ENCODE results near the gene POFUT1.

POFUT1 gene

DNA sequence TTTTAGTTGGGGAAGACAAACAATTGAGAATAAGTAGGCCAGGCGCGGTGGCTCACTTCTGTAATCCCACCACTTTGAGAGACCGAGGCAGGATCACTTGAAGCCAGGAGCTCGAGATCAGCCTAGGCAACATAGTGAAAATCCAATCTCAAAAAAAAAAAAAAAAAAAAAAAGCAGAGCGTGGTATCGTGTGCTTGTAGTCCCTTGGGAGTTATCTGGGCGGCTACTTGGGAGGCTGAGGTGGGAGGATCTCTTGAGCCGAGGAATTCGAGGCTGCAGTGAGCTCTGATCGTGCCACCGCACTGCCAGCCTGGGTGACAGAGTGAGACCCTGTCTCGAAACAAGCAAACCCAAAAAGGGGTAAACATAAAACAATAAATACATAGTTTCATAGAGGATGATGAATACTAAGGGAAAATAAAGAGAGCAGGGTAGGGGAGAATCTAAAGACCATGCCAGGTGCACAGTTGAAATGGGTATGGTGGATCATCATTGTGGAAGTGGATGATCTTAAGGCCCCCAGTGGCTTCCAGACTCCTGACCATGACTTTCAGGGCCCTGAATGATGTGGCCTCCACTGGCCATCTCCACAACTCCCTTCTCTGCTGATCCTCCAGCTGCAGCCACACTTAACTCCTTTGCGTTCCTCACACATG lies 947 bp downstream of the POFUT1 start:
- DNase-seq: no peak

DNA sequence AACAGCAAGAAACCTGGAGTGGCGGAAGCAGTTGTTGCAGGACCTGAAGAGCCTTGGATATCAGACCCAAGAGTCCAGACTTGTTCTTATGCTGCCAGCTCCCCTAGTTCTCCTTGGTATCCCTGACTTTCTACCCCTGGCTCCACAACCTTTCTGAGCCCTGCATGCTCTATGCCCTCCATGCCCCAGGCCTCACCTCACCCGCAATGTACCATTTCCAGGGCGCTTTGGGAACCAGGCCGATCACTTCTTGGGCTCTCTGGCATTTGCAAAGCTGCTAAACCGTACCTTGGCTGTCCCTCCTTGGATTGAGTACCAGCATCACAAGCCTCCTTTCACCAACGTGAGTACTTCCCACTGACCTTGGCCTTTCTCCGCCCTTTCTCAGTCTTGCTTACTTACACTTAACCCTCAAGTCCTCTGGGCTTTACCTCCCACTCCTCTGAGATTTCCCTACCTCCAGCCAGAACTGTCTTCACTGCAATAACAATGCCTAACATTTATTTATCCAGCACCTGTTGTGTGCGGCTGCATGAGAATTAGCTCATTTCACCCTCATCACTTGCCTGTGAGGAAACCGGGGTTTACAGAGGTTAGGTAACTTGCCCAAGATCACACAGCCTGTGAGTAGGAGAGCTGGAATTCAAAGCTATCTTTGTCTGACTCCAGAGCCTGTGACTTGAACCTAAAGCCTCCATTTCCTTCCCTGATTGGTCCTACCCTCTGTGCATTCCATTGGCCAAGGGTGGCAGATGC lies 2.3 kb downstream of the POFUT1 start:
- no peak for DNase-seq

DNA sequence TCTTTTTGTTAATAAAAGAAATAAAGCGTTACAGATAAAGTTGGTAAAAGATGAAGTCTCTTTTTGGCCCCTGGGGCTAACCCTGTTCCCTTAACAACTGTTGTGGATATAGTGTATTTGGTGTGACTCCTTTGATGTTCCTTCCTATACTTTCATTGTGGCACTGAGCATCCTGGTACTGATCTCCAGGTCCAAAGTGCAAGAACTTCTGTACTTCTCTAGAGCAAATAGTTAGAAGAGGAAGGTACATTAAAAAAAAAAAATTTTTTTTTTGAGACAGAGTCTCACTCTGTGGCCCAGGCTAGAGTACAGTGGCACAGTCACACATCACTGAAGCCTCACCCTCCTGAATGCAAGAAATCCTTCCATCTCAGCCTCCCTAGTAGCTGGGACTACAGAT lies 6.2 kb downstream of the POFUT1 start:
- DNase-seq: no peak

DNA sequence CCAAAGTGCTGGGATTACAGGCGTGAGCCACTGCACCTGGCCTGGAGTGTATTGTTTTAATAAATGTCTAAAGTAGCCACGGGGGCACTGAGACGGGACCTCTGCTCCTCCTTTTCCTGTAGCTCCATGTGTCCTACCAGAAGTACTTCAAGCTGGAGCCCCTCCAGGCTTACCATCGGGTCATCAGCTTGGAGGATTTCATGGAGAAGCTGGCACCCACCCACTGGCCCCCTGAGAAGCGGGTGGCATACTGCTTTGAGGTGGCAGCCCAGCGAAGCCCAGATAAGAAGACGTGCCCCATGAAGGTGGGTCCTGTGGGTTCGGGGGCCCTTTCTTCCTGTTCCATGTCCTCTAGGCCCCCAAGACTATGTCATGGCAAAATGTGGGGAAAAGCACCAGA lies 7.5 kb downstream of the POFUT1 start:
- DNase-seq: no peak

DNA sequence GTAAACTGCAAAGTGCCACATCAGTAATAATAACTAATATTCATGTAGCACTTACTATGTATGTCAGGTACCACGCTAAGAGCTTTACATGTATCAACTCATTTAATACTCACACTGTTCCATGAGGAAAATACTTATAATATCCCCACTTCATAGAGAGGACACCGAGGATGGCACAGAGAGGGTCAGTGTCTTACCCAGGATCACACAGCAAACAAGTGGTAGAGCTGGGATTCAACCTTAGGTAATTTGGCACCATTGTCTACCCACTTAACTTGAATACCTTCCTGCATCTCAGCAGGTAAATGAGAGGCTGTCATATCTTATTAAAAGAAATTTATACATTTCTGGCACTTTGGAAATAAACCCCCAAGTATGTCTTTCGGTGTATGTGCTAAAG lies 8.0 kb downstream of the POFUT1 start:
- DNase-seq: no peak

DNA sequence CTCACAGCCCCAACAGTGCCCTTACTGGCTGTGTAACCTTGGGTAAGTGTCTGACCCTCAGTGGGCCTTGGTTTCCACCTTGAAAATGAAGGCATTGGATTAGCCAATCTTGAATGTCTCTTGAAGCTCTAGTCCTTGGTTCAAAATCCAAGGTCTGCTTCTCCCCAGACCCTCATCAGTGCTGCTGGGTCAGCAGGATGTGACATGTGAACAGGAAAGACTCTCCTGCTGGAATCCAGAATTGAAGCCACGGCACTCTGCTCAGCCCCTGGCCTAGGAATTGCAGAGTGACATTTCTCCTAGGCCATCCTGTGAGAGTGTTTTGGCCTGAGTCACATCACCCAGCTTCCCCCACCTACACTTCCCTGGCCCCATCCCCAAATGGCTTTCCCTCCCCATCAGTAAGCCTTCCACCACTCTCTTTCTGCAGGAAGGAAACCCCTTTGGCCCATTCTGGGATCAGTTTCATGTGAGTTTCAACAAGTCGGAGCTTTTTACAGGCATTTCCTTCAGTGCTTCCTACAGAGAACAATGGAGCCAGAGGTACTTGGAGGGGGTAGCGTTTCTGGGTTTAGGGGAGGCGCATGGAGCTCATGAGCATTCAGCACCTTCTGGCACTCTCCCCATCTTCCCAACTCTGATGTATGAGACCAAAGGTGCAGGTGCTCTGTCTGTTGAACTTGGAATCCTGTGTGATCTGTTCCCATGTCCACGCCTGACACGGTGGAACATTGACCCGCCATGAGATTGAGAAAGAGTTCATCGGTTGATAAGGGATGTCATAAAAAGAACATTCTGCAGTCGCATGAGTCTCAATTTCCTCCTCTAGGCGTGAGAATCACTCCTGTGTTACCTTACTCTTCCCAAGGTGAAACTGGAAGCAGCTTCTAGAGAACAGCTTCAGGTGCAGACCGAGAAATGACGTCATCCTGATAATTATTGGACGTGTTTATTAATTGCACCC lies 8.8 kb downstream of the POFUT1 start:
- no peak for DNase-seq

DNA sequence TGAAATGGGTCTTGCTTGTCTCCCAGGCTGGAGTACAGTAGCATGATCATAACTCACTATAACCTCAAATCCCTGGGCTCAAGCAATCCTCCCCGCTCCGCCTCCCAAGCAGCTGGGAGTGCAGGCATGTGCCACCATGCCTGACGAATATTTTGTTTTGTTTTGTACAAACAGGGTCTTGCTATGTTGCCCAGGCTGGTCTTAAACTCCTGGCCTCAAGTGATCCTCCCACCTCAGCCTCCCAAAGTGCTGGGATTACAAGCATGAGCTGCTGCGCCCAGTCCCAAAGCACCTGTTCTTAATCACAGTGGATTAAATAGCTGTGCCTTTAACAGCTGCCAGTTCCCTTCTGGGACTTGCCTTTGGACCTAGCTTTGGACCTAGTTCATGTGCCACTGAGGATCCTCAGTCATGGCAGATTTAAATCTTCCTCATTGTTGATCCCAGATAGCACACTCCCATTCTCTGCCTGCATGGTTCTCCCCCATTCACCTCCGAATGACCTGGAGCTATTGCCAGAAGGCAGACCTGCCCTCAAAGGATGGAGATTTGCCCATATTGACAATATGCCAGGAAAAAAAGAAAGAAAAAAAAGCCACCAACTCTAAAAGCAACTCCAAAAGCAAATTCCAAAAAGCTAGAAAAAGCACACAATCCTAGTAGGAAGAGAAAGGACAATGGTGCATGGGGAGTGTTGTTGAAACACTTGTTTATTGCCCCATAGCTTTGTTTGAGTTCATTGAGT lies 10.6 kb downstream of the POFUT1 start:
- DNase-seq: no peak

DNA sequence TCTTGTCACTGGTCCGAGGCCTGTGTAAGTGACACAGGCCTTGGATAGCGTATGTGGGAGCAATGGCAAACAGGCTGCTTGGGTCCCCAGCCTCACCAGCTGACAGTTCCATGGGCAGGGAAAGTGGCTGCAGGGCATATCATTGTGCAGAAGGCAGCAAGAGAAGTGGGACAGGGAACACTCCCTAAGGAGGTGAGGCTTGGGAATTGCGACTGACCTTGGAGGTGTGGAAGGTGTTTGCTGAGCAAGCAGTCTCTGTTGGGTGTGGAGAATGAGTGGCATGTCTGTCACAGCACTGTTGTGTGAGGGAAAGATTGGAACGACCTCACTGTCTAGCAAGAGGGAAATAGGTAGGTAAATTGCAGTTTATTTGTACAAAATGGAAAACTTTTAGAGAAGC lies 16.8 kb downstream of the POFUT1 start:
- no peak for DNase-seq

DNA sequence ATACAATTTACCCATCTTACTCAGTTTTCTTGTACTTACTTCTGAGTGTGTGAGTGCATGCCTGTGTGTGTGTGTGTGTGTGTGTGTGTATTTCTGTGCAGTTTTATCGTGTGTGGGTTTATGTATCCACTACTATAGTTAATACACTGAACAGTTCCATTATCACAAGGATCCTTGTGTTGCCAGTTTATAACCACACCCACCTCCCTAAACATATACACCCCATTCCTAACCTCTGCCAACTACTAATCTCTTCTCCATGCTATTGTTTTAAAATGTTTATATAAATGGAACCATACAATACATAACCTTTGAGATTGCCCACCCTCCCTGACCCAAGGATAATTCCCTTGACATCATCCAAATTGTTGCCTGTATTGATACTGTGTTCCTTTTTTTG lies 18.7 kb downstream of the POFUT1 start:
- DNase-seq: no peak

DNA sequence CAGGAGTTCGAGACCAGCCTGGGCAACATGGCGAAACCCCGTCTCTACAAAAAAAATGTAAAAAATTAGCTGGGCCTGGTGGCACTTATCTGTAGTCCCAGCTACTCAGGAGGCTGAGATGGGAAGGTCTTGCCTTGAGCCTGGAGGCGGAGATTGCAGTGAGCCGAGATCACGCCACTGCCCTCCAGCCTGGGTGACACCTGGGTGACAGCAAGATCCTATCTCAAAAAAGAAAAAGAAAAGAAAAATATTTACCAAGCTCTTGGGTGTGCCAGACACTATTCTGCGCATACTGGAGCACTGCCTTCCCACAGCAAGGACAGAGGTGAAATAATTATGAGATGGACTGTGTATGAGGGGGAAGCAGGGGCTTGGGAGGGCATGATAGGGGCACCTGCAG lies 19.6 kb downstream of the POFUT1 start:
- DNase-seq: no peak

DNA sequence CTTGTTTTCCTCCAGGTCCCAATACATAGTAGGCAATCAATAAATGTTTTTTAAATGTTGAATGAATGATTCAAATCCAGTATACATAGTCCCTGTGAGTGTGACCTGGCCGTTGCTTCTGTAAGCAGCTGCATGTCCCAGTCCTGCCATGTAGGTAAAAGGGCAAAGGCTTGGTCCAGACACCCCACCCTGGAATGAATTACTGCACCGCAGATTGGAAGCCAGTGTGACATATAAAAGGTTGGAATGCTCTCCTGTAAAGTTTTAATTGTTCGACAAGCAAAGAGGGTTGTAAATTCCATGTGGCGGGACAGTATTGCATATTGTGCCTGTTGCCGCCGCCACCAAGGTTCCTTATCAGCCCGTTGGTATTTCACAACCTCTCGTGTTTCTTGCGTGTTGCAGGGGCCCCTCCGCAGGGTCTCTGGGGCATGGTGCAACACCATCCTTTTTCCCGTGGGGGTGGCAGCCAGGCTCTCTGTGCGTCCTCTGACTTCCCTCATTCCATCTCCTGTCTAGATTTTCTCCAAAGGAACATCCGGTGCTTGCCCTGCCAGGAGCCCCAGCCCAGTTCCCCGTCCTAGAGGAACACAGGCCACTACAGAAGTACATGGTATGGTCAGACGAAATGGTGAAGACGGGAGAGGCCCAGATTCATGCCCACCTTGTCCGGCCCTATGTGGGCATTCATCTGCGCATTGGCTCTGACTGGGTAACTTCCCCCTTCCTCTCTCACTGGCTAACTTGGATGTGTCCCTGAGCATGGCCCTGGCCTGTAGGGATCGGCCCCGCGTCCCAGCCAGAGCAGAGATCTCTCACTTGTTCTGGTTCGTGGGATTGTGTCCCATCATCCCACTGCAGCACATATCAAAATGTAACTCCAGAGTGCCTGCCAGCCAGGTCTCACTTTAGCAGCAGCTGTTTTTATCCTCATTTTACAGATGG lies 20.3 kb downstream of the POFUT1 start:
- no peak for DNase-seq

DNA sequence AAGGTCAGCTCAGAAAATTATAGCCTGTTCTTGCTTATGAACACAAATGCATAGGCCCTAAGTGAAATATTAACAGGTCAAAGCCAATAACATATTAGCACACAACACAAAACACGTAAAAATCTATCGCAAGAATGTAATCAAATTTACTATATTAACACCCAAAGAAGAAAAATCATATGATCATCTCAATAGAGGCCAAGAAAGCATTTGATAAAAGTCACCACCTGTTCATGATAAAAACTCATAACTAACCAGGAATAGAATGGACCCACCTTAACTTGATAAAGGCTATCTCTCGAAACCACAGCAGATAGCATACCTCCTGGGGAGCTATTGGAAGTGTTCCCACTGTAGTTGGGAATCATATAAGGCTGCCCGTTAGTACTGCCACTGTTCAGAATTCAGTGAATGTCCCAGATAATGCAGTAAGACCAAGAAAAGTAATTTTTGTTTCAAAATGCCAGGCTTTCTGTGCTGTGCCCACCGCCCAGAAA lies 21.6 kb downstream of the POFUT1 start:
- no peak for DNase-seq

DNA sequence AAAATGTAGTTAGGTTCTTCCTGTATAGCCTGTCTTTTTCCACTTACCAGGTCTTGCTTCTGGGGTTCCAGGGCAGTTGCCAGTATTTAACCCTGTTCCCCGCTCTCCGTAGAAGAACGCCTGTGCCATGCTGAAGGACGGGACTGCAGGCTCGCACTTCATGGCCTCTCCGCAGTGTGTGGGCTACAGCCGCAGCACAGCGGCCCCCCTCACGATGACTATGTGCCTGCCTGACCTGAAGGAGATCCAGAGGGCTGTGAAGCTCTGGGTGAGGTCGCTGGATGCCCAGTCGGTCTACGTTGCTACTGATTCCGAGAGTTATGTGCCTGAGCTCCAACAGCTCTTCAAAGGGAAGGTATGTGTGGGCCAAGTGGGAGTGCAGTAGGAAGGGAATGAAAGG lies 23.0 kb downstream of the POFUT1 start:
- no peak for DNase-seq

DNA sequence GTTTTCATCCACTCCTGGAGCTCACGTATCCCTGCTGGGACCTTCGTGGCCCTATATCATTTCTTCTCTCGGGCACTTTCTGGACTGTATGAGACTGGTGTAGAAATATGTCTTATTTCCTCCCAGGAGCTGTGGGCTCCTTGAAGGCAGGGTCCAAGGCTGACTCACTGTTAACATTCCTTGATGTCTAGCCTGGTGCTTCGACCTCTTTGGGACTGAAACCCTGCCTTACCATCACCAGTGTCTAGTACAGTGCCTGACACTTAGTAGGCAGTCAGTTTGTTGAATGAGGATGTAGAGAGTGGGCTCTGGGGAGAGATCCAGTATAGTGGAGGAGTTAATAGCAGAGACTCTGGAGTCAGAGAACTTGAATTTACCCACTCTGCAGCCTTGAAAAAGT lies 23.6 kb downstream of the POFUT1 start:
- DNase-seq: no peak

DNA sequence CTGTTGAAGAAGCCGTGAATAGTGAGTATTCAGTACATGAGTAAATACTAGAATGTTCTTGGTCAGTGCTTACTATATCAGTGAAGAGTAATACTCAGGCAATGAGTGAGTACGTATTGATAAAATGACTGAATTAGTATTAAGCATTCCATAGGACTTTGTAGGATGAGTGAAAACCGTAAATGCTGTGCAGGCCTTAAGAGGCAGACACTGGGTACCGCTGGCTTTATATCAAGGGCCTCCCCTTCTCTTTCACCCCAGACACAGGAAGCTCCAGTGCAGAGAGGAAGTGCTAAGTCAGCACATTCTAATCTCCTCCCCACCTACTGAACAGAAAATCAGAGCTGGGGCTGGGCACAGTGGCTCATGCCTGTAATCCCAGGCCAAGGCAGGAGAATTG lies 24.2 kb downstream of the POFUT1 start:
- peak; percentile 51 for DNase-seq

DNA sequence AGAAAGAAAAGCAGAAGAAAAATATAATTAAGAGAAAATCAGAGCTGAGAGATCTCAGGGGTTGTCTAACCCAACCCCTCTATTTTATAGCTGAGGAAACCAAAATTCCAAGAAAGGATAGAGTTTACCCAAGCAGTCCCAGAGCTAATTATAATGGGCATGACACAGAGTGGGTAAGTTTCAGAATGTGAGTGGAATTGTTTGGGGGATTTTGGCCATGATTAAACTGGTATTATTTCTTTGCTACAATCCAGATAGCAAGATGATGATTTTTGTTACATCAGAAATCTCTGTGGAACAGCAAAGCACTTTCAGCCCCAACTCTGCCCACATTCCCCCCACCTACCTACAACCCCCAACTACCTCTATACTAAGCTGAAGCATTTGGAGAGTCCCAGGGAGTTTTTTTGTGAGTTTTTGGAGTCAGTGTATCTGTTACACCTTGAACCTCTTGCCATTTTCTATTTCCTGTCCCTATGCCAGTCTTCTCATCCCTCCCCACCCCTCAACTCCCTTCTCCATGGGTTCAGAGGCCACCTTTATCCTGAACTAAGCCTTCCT lies 24.7 kb downstream of the POFUT1 start:
- peak; percentile 49 for DNase-seq

DNA sequence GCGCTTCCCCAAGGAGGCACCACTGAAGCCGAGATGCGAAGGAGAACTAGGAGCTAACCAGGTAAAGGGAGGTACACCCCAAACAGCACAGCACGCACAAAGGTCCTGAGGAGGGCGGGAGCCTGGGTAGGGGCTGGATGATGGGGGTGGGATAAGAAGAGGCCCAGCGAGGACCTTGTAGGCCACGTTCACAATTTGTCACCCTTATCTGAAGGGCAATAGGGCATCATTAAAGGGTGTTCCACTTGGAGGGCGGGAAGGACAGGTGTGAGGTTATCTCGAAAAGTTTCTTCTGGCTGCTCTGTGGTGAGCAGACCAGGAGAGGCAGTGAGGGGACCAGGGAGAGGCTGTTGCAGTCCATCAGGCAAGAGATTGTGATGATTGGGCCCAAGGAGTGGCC lies 25.6 kb downstream of the POFUT1 start:
- no peak for DNase-seq

DNA sequence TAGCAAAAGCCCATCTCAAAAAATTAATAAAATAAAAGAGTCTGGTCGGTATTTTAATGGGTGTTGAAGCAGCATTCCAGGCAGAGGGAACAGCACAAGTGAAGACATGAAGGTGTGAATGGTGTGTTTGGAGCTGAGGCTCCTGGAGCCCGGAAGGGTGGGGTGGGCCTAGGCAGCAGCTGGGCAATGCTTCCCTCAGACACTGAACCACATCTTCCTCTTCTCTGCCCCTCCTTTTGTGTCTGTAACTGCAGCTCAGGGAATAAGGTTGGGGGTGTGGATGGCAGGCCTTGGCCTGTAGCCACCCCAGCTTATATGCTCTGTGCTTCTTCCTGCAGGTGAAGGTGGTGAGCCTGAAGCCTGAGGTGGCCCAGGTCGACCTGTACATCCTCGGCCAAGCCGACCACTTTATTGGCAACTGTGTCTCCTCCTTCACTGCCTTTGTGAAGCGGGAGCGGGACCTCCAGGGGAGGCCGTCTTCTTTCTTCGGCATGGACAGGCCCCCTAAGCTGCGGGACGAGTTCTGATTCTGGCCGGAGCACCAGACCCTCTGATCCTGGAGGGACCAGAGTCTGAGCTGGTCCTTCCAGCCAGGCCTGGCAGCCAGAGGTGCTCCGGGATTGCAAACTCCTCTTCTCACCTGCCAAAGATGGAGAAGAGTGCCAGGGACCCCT lies 26.6 kb downstream of the POFUT1 start:
- DNase-seq: no peak

DNA sequence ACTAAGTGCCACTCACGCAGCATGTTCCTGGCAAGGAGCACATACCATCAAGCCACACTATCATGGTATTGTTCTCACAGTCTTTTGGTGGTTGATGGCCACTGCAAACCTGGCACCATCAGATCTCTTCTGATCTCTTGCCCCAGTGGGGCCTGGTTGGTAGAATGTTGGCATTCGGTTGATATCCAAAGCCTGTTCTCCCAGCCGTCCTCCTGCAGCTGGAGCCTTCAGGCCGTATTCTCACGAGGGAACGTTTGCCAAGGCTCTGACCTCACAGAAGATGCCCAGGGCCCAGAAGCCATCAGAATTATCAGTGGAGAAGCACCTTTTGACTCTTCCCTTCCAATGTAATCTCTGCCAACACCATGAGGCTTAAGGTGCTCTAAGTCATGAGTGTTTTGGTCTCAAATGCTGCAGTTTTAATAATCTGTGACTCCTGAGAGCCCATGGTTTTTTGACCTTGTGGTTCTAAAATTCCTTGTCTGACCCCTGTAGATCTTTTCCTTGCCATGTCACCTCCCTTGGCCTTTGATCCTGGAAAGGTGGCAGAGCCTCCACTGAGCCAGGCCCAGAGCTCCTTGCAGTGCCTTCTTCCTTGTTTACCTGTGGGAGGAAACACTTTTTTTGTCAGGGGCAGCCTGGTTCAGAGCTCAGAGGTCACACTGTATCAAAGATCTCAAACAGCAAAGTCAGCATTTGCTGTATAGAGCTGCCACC lies 27.8 kb downstream of the POFUT1 start:
- DNase-seq: no peak

DNA sequence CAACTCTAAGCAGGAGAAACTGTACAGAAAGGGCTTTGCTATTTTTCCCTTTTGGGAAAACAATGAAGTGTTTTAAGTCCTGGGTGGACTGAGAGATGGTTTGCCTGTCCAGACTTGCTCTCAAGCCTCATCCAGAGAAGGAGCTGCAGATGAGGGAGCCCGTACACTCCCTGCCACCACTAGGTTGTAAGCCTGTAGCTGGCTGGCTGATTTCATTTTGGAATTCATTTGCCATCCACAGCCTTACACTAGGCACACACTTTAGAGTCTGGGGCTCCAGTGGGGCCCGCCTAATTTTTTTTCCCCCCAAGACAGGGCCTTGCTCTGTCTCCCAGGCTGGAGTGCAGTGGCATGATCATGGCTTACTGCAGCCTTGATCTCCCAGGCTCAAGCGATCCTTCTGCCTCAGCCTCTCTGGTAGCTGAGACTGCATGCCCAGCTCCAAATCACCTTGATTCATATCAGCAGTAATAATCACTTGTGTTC lies 28.4 kb downstream of the POFUT1 start:
- DNase-seq: no peak

All from stimulated activated CD4-positive, alpha-beta T cell treated with anti-CD3 and anti-CD28 coated beads, Interleukin-15, amount 100 ng/mL, for 24 hours (primary cell).